Kidney glomerular epithelial cell (primary cell): ENCODE data around the gene PLEKHA7.
"Not testable (repeated sequence)": the region's sequence is repeated elsewhere in the genome, so short reads cannot be mapped to it uniquely, and the experiment has no call there.

Source experiments
- DNase-seq: peaks from one replicate; lab custom pipeline; 2025; lab: John Stamatoyannopoulos, UW

Gene PLEKHA7

DNA sequence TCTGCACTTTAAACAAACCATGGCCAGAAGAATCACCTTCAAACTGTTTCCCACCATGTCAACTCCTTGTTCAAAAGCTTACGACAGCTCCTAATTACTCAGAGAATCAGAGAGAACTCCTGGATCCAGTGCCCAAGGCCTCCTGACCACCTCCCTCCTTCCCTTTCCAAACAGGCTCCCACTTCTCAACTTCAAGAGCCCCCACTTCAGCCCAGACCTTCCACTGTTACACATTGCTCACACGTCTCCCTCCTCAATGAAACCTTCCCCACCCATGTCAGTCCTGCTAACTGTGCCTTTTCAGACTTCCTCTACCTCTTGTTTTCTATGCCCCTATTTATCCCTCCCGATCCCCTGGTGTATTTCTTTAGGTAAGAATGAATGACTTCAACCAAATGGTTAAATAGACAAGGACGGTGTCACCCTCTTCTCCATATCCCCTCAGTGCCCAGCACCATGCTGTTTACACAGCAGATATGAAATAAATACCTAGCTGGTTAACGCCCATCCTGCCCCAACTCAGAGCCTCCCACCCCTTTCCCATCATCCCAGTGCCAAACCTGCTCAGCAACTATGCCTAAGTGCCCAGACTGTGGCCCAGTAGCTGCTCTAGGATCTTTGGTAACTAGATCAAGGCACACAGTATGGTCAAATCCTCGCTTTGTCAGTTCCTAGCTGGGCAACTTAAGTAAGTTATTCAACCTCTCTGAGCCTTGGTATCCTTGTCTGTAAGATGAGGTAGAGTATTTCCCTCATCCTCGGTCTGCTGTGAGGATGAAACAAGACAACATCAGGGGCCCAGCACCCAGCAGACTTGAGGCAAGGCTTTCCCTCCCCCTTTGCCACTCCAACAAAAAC, 36.8 kb downstream of the PLEKHA7 start:
- DNase-seq: no peak

GRCh38 chr11:16976379-16976778, 37.8 kb downstream of the PLEKHA7 start:
- DNase-seq: no peak

GRCh38 chr11:16975906-16976305, 38.3 kb downstream of the PLEKHA7 start:
- no peak for DNase-seq

DNA sequence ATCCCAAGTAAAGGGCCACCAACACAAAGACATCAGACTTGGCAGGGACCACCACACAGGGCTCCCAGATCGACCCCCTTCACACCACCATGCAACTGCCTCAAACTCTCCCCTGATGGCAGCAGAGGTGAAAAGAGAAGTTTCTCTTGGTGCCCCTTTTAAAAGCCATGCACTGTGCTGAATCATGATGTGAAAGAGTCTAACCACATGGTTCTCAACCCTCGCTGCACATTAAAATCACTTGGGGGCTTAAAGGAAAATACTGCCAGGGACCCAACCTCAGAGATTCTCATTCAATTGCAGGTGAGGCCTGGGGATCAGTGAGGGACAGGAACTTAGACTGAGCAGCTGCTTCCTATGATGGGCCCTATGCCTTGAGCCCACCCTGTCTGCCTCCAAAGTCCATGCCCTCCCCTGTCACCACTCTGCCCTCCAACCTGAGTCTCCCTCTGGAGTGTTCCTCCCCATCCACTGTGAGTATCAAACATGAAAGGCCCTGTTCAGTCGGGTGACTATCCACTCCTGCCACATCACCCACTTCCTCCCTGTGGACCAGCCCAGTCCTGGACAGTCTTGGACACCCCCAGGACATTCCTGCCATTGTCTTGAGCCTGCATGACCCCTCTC, 40.8 kb downstream of the PLEKHA7 start:
- DNase-seq: no peak

DNA sequence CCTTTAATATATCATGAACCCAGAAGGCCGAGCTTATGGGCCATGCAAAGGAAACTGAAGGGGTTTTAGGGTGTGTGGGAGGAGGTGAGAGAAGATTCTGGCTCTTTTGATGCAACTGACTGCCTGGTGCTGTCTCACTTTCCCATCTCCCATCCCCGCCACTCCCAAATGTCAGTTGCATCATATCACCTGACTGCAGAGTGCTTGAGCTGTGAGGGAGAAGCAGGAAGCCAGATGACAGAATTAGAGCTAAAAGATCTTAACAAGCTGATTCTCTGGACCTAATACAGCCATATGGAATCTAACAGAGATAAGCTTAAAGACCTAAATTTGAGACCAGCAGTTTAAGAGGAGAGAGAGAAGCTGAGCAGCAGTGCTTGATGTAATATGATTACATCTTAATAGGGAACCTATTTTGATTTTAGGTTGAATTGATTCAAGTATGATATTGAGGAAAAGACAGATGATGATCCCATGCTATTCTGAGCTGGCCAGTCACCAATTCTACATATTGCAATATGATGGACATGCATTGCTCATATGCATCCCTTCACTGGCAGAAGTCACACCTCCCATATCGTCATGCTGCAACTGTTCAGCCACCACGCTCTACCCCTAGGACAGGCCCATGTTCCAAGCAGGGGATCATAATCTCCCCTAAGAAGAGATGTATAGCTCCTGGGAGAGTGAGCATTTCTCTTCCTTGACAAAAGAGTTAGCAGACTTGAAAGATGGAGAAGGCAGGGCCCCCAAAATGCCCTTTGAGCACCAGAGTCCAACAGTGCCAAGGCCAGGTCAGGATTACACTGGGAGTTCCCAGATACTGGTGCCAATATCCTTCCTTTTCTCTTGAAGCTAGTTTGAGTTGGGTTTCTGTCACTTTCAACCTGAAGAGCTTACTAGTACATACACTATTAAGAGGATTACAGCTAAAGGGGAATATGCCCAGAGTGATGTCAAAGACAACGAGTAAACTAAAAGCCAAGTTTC, 44.9 kb downstream of the PLEKHA7 start:
- no peak for DNase-seq

DNA sequence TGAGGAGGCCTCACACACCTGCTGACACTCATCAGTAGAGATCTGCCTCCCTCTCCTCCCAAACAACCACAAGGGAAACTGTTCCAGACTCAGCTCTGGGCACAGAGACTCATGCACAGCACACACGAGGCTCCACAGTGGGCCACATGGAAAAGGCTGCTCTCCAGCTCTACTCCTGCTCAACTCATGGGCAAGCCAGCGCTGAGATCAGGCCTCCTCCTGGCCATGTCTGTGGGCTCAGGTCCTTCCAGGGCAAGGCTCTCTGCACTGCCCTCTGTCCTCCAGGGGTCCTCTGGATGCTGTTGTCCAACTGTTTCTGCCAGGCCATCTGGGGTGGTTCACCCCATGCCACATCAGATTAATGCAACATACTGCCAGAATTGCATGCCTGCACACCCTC, 46.0 kb downstream of the PLEKHA7 start:
- no peak for DNase-seq

- peak; percentile 79 for DNase-seq
Observed at GRCh38 chr11:16966930-16967671, 47.1 kb downstream of the PLEKHA7 start.

DNA sequence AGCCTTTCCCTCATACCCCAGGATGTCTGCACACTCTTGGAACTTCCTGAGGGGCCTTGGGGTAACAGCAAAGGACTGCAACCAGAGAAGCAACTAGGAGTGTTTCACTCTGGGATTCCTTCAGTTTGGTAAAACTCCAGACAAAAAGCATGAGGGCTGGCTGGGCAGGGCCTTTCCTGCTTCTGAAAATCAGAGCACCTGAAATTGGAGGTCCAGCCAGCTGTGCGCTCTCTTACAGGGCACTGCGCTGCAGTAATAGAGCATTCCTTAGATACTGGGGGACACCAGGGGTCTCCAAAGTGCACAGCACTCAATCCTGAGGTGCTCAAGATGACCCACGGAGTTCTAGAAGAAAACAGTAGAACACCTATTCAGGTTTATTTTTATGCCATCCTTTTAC, 49.7 kb downstream of the PLEKHA7 start:
- no peak for DNase-seq

DNA sequence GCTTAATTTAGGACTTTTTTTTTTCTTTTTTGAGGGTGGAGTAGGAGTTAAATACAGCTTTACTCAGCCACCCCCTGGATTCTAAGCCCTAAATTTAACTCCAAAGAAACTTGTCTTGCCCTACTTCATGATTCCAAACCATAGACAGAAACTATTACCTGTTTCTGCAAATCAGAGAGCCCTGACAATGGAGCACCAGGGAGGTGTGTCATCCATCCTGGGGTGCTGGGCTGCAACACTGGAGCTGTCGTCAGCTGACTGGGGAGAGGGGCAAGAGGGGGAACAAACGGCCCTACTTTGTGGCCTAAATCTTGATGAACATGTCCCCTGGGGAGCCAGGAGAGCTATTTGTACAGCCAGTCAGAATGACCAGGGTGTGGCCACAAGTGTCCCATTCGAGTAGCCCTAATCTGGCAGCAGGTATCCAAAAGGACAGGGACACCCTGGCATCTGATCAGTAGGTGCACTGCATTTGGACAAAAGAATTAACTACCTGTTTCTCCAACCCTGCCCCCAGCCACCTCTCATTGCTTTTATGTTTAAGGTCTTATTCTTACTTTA, 50.8 kb downstream of the PLEKHA7 start:
- no peak for DNase-seq

DNA sequence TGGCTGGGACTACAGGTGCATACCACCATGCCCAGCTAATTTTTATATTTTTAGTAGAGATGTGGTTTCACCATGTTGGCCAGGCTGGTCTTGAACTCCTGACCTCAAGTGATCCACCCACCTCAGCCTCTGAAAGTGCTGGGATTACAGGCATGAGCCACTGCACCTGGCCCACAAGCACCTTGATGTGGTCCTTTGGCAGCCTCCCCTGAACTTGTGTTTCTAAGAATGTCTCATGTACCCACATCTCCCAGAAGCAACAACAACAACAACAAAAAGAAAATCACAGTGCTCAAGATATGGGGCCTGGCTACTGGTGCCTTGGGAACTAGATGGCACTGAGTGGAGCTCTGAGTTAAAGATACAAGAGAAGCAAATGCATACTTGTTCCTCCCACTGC, 51.6 kb downstream of the PLEKHA7 start:
- not testable (repeated sequence) for DNase-seq

GRCh38 chr11:16962146-16962545, 52.1 kb downstream of the PLEKHA7 start:
- no peak for DNase-seq

GRCh38 chr11:16960250-16960649, 54.0 kb downstream of the PLEKHA7 start:
- DNase-seq: no peak

GRCh38 chr11:16959602-16960001, 54.6 kb downstream of the PLEKHA7 start:
- DNase-seq: no peak

GRCh38 chr11:16958833-16959232, 55.4 kb downstream of the PLEKHA7 start:
- no peak for DNase-seq

GRCh38 chr11:16956538-16957153, 57.6 kb downstream of the PLEKHA7 start:
- no peak for DNase-seq

DNA sequence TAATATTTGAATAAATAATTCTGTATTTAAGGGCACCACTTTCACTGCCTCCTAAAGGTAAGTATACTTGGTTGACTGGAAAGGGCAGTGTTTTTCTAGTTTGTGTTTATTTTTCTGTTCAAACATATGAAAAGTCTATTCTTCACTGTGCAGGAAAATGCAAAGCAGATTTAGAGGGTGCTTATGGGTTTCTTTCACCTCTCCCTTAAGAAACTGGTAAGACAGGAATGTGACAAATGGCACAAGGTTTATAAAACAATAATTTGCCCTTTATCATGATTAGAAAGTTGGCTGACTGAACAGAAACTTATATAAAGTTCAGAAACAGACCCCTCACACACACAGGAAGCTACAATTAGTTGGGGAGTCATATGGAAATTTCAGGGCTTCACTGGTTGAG, 60.6 kb downstream of the PLEKHA7 start:
- DNase-seq: no peak

GRCh38 chr11:16946477-16947282, 67.5 kb downstream of the PLEKHA7 start:
- DNase-seq: no peak

DNA sequence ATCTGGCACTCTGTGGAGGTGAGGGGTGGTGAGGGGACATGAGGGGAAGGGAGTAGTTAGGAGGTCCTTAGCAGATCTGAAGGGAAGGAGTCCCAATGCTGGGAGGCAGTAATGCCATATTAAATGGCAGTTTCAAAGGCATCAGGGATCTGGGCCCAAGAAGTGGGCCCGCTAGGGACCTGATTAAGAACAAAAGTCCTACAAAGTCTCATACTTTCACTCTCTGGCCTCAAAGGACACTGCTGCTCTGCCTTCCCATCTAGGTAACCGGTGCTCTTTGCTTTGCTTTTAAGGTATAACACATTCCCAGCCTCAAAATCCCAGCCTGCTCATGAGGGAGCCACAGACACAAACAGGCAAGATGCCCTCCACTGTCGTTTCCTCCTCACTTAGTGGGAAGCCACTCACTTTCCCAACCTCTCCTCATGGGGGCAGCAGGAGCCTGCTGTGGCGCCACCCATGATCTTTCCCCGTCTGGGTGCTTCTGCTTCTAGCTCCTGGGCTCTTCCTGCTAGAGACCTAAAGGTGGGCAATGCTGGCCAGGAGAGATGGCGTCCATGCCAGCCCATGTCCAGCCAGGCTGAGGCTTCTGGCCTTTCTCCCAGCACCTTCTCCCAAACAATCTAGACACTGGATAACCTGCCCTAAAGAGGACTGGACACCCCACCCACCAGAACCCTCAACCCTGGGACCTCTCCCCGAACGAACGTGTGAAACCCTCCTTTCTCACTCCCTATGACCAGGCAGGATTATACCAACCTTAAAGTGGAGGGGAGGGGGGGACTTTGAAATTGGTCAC, 68.3 kb downstream of the PLEKHA7 start:
- DNase-seq: peak; percentile 74

GRCh38 chr11:16942911-16943310, 71.3 kb downstream of the PLEKHA7 start:
- DNase-seq: no peak
